RWPE2 (cell line): ENCODE results near the gene ULBP1.

ENCODE experiments used
- ATAC-seq: fragments of 200-7000 bp; cut with Tn5 transposase; 3 replicates; pipeline ENCODE4 v1.9.1; 2021; ENCODE audit warnings: low read depth
- DNase-seq: peaks from one replicate; pipeline ENCODE4 v3.0.0-alpha.2; 2020; ENCODE audit warnings: low spot score
- H3K27ac ChIP-seq: fragments of 450-650 bp; 2 replicates; pipeline ENCODE4 v1.5.1; 2017; ENCODE audit warnings: mild to moderate bottlenecking; ENCODE audit not compliant: poor library complexity, severe bottlenecking
- H3K27me3 ChIP-seq: fragments of 250-450 bp; sonication (Bioruptor Pico); 2 replicates; pipeline ENCODE4 v1.5.1; 2021; ENCODE audit warnings: mild to moderate bottlenecking, moderate library complexity; ENCODE audit not compliant: insufficient read depth, poor library complexity, severe bottlenecking
- H3K36me3 ChIP-seq: fragments of 250-450 bp; sonication (Bioruptor Pico); 2 replicates; pipeline ENCODE4 v1.5.1; 2020; ENCODE audit warnings: low read depth, mild to moderate bottlenecking, moderate library complexity
- H3K4me1 ChIP-seq: fragments of 250-450 bp; sonication (Bioruptor Pico); 2 replicates; pipeline ENCODE4 v1.5.1; 2021; ENCODE audit warnings: mild to moderate bottlenecking, moderate library complexity; ENCODE audit not compliant: insufficient read depth, poor library complexity, severe bottlenecking
- H3K4me3 ChIP-seq: fragments of 250-450 bp; sonication (Bioruptor Pico); 2 replicates; pipeline ENCODE4 v1.5.1; 2021; ENCODE audit warnings: mild to moderate bottlenecking, moderate library complexity; ENCODE audit not compliant: severe bottlenecking
- H3K9me3 ChIP-seq: fragments of 250-450 bp; sonication (Bioruptor Pico); 2 replicates; pipeline ENCODE4 v1.5.1; 2021; ENCODE audit warnings: mild to moderate bottlenecking, moderate library complexity; ENCODE audit not compliant: severe bottlenecking
- CTCF ChIP-seq: fragments of 450-650 bp; IDR thresholded peaks from one replicate; pipeline ENCODE4 v1.5.1; 2017; ENCODE audit warnings: mild to moderate bottlenecking, moderate library complexity; ENCODE audit not compliant: poor library complexity, severe bottlenecking

Gene ULBP1

GRCh38 chr6:149939356-149939648 lies 24.4 kb upstream of the ULBP1 start:
- Histone ChIP-seq H3K27me3 (no peaks in the 10 kb centered on the region), H3K4me3 (no peak overlapping the region), H3K36me3 (no peaks in the 10 kb centered on the region), H3K9me3 (no peaks in the 10 kb centered on the region), H3K27ac (no peak overlapping the region), H3K4me1 (no peaks in the 10 kb centered on the region)
- ATAC-seq = no peak
- no peak for DNase-seq
- TF ChIP-seq CTCF = no peak

- no peak for TF ChIP-seq CTCF
- Histone ChIP-seq H3K9me3 (no peaks in the 10 kb centered on the region), H3K36me3 (no peaks in the 10 kb centered on the region), H3K4me1 (no peaks in the 10 kb centered on the region), H3K4me3 (no peak overlapping the region), H3K27me3 (no peaks in the 10 kb centered on the region), H3K27ac (no peak overlapping the region)
- ATAC-seq = no peak
- DNase-seq = no peak
Observed at GRCh38 chr6:149939909-149940671, 23.7 kb upstream of the ULBP1 start.

- TF ChIP-seq CTCF = no peak
- no peaks in the 10 kb centered on the region for H3K27me3 ChIP-seq
Observed at GRCh38 chr6:149940672-149940982, 23.1 kb upstream of the ULBP1 start.

GRCh38 chr6:149941583-149942460 lies 21.9 kb upstream of the ULBP1 start, which contains the start of gene ULBP2:
TSS of gene ULBP2 (plus strand) at chr6:149942014. CDS start at chr6:149942073, 59 bp downstream.
- H3K36me3 ChIP-seq = no peaks in the 10 kb centered on the region
- H3K9me3 ChIP-seq = no peaks in the 10 kb centered on the region
- TF ChIP-seq CTCF = no peak
- peak within 1 kb of the TSS; percentile 56 for H3K4me3 ChIP-seq
- H3K4me1 ChIP-seq = no peaks in the 10 kb centered on the region
- DNase-seq (peak; percentile 93), ATAC-seq (peak; percentile 83)
- no peaks in the 10 kb centered on the region for H3K27me3 ChIP-seq
- peak within 1 kb of the TSS; percentile 19 for H3K27ac ChIP-seq

More at GRCh38 chr6:149940672-149940982, 23.1 kb upstream of the ULBP1 start:
- H3K4me3 ChIP-seq = no peak overlapping the region
- H3K36me3 ChIP-seq = no peaks in the 10 kb centered on the region
- H3K4me1 ChIP-seq = no peaks in the 10 kb centered on the region
- ATAC-seq = no peak
- no peak overlapping the region for H3K27ac ChIP-seq
- H3K9me3 ChIP-seq = no peaks in the 10 kb centered on the region
- no peak for DNase-seq
